GF-D8 (cell line): Measurements from ENCODE around the gene GALNT2.
A peak's percentile ranks its signal among the peaks of the same experiment; 100 is the strongest.

Source experiments
- DNase-seq: peaks from one replicate; lab custom pipeline; 2025; lab: John Stamatoyannopoulos, UW

Gene GALNT2

GRCh38 chr1:230300322-230301301 lies 233.6 kb downstream of the GALNT2 start:
- DNase-seq, result no peak

- DNase-seq, result no peak
Measured at GRCh38 chr1:230301322-230301721, 234.3 kb downstream of the GALNT2 start.

- DNase-seq, result no peak
Measured at GRCh38 chr1:230301822-230302221, 234.8 kb downstream of the GALNT2 start.

- DNase-seq, result no peak
Measured at GRCh38 chr1:230303069-230303468, 236.0 kb downstream of the GALNT2 start.

GRCh38 chr1:230303822-230304221 lies 236.8 kb downstream of the GALNT2 start:
- DNase-seq, result peak; percentile 15

GRCh38 chr1:230306169-230306568 lies 239.1 kb downstream of the GALNT2 start:
- DNase-seq, result no peak

- no peak for DNase-seq
Measured at GRCh38 chr1:230307213-230307612, 240.2 kb downstream of the GALNT2 start.

GRCh38 chr1:230308039-230308438 lies 241.0 kb downstream of the GALNT2 start:
- no peak for DNase-seq

GRCh38 chr1:230308821-230309220 lies 241.8 kb downstream of the GALNT2 start:
- no peak for DNase-seq

GRCh38 chr1:230309646-230310177 lies 242.7 kb downstream of the GALNT2 start:
- no peak for DNase-seq

GRCh38 chr1:230310381-230311163 lies 243.5 kb downstream of the GALNT2 start:
- DNase-seq, result no peak

GRCh38 chr1:230312676-230313075 lies 245.6 kb downstream of the GALNT2 start:
- DNase-seq, result no peak

- DNase-seq, result no peak
Measured at GRCh38 chr1:230313453-230314141, 246.6 kb downstream of the GALNT2 start.

GRCh38 chr1:230314142-230314470 lies 247.1 kb downstream of the GALNT2 start:
- no peak for DNase-seq

GRCh38 chr1:230315099-230315498 lies 248.1 kb downstream of the GALNT2 start:
- DNase-seq, result no peak

- DNase-seq, result no peak
Measured at GRCh38 chr1:230316864-230317745, 250.1 kb downstream of the GALNT2 start.

- DNase-seq, result no peak
Measured at GRCh38 chr1:230317823-230318819, 251.1 kb downstream of the GALNT2 start.

GRCh38 chr1:230319014-230319747 lies 252.1 kb downstream of the GALNT2 start:
- no peak for DNase-seq

- DNase-seq, result no peak
Measured at GRCh38 chr1:230320804-230321203, 253.8 kb downstream of the GALNT2 start.
